ENCODE measurements around the gene SLC16A3.

The SLC16A3 gene

DNA sequence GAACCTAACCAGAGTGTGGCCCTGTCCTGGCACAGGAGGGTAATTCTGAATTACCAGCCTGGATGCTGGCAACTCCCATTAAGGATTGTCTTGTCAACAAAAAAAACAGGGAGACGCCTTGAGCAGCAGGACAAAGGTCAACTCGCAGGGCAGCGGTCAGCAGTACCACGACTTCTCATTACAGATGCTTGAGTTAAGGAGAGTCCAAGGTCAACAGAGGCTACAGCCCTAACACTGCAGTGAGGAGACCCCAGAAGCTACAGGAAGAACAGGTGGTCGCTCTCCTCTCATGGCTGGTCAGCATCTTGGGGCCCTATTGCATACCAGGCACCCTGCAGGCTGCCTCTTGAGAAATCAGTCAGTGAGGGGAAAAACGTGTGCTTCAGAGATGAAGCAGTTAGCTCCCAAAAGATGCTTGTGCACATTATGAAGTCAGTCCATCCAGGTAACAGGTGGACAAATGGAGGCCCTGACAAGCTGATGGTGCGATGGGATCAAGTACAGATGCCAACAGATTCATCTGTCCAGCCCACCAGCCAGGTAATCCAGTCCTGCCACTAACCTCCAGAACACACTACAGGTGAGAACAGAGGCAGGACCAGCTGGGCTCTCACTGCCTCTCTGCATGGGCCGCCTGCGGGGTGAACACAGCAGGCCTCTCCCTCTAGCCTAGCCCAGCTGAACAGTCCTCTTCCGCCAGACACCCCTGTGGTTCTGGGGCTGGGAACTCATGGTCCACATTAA, 40.5 kb downstream of the SLC16A3 start:
- peak; percentile 47 for DNase-seq (ENCODE audit: low spot score)

DNA sequence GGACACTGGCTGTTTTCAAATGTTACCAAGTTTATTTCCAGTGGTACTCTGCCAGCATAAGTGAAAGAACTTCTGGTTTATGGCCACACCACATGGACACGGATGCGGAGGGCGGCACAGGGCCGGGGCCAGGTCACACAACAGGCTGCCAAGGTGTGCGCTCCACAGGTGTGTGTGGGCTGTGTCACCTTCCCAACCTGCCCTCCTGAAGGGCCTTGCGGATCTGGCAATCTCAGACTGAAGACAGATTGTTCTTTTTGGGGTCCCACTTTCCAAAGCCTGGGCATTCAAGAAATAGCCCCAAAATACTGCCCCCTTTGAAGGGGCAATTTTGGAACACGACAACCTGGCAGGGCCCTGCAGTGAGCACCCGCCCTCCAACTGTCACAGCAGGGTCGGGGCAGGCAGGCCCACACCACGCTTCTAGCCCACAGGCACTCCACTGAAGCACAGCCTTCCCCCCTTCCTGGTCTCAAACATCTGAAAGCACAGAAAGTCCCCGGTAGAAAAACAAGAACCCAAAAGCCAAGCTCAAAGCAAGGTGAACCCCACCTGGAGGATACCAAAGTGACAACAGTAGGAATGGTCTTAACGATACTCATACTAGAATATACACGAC, 41.1 kb downstream of the SLC16A3 start:
- peak; percentile 43 for DNase-seq (ENCODE audit: low spot score)

DNA sequence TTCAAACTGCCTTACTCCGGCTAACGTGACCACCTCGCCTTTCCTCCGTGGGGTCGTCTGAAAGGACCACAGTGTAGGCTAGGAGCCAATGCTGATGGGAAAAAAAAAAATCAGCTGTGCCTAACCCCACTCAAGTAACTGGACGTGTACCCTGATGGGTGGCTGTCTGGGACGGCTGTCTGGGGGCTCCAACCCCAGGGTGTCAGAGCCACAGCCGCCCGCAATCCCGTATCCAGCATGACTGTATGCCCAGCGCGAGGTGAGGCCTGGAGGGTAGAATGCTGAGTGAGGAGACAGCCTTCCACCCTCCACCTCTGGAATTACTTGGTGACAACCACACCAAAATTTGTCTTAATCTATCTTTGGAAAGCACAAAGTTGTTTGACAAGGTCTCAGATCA, 41.8 kb downstream of the SLC16A3 start:
- DNase-seq (ENCODE audit: low spot score), result no peak

DNA sequence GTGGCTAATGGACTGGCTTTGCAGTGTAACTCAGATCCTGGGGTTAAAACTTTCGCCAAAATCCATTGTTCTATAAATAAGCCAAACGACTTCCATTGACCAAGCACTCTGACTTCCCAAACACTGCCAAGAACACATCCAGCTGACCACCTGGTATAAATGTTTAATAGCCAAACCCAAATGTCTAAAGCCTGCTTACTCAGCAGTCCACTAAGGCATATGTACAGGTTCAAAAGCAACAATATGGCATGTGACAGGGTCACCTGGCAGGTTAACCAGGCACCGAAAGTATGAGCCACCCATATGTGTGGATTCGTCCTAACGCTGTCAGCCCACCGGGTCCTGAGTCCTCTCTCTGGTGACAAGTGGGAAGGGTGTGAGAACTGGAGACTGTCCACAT, 42.6 kb downstream of the SLC16A3 start:
- DNase-seq (ENCODE audit: low spot score), result no peak

DNA sequence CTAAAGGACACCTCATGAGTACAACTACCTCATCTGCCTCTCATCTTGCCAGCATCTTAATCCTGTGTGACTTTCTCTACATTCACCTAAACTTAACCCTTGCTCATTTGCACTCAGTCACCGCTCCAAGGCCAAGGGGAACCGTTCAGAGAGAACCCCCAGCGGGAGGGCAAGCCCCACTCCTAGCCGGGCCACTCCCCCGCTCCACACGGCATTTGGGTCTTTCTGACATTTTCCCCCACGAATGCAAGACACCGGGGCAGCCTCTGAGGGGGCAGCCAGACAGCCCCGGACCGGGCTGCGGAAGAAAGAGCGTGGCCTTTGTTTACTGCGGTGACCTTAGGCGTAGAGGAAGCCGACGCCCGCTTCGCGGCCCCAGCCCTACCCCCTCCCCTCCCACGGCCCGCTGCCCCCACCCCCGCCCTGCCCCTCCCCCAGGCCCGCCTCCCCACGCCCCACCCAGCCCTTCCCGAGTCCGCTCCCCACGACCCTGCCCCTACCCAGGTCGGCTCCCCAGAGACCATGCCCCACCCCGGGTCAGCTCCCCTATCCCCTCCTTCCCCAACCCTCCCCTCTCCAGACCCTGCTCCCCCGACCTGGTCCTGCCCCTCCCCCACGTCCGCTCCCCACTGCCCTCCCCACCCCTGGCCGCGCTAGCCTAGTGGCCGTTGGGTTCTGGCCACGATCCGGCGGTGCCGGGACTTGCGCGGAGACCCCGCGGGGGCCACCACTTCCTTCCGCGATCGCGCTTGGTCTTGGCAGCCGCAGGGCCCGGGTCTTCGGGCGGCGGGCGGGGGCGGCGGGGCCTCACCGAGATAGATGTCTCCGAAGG, 43.9 kb downstream of the SLC16A3 start:
- DNase-seq (ENCODE audit: low spot score), result peak; percentile 68

DNA sequence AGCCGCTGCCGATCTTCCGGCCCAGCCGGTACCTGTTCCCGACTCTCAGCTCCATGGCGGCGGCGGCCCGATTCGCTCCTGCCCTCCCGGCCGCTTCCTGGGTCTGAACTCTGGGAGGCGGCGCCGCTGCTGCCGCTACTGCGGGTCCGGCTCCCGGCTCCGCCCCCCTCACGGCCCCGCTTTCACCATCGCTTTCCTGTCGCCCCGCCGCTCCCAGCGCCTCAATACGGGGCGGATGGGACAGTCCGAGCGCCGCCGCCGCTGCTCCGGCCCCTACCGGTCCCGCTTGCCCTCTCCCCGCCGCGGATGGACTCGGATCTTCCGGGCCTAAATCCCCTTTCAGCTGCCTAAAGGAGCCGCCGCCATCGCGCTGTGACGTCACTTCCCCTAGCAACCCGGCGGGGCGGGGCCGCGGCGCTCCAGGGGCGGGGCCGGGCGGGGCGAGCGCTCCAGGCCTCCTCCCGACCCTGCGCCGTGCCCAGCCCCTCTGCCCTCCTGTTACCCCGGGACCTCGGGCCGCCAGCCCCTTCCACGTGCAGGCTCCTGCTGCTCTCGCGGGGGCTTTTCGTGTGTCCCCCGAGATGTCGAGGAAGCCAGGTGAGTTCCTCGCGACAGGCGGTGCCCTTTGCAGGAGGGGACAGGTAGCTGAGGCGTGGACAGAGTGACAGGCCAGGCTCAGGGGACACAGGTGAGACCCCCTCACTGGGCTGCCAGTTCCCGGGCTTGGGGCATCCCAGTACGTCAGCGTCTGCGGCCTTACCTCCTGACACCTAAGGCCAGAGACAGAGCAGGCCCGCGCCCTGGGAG, 44.7 kb downstream of the SLC16A3 start, which contains the start of gene CSNK1D:
Gene CSNK1D, minus strand, starts transcription at position 374 of the 807 bp plus-strand sequence. Its CDS starts 319 bp downstream, at position 55.
- peak; percentile 98 for DNase-seq (ENCODE audit: low spot score)

DNA sequence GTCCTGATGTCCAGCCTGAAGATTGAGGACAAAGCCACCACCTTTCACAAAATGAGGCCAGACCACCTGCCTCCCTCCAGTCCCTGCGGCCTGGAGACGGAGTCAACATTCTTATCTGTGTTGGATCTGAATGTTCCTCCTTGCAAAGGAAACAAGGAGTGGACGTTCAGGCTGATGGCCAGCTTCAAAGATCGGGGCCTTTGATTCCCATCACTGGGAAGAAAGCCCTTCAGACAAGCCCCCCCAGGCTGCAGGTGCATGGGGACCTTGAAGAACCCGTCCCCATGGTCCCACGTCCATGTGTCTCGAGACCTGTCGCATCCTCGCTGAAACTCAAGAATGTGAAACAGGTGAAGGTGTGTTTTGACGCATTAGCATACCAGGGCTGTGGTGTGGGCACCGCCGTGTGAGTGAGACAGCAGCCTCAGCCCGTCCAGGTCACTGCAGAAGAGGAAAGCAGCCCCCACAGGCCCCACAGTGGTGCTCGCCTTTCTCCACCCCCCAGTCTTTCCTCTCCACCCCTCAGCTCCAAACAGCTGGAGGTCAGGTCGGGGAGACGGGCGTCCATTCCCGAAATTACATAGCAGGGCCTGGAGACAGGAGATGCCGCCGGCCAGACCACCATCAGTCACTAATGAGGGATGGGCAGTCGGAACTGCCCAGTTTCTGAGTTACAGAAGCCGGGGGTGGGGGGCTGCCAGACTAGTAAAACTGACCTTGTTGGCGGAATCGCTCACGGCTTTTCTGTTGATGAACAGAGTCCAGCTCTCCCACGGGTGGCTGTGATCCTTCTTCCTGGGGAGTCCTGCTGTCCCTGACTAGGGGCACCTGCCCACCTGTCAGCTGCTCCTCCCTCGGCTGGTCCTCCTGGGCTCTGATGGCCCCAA, 45.5 kb downstream of the SLC16A3 start:
- no peak for DNase-seq (ENCODE audit: low spot score)

DNA sequence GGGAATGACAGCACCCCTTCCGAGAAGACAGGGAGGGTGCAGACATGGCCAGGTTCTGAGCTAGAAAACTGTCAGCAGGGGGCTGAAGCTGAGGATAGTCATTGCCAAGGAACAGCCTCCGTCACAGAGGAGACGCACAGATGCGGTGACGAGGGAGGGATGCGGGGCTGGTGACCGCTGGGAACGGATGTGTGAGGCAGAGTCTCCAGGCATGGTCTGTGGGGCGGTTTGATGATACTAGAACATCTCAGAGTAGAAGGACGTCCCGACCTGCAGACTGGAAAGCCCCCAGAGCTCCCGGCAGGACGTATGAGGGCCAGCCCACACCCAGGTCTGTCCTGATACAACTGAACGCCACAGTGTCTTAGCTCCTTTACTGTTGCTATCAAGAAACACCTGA, 46.5 kb downstream of the SLC16A3 start:
- DNase-seq (ENCODE audit: low spot score), result no peak

DNA sequence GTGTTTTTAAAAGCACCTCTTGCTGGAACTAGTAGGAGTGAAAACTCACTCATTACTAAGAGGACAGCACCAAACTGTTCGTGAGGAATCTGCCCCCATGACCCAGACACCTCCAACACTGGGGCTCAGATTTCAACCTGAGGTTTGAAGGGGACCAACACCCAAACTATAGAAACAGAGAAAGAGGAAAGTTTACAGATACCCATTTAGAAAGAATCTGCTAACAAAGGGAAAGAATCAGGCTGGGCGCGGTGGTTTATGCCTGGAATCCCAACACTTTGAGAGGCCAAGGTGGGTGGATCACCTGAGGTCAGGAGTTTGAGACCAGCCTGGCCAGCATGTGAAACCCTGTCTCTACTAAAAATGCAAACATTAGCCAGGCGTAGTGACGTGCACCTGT, 48.1 kb downstream of the SLC16A3 start:
- no peak for DNase-seq (ENCODE audit: low spot score)

DNA sequence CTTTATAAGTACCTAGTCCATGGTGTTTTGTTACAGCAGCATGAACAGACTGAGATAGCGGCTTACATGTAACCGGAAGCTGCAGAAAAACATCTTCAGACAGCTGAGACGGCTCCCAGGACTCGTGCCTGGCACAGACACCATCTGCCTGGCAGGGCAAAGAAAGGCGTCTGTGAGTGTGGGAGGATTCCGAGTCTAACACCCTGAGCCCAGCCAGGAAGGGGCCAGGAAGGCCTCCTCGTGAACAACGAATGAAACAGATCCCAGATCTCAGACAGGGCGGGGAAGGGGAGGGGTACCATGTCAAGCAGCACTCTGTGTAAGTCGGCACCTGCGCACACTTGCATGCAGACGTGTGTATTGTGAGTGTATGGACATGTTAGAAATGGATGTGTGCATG, 49.0 kb downstream of the SLC16A3 start:
- DNase-seq (ENCODE audit: low spot score), result no peak

DNA sequence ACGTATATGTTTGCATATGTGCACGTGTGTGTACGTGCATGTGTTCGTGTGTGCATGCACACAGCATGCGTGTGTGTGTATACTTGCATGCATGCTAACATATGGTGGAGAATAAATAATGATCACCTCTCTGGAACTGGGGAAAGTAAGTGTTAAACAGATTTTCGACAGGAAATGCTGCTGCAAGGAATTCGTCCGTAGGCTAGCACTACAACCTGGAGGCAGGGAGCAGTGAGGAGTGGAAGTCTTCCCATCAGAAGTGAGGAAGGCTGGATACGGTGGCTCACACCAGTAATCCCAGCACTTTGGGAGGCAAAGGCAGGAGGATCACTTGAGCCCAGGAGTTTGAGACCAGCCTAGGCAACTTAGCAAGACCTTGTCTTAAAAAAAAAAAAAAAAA, 49.5 kb downstream of the SLC16A3 start:
- no peak for DNase-seq (ENCODE audit: low spot score)

DNA sequence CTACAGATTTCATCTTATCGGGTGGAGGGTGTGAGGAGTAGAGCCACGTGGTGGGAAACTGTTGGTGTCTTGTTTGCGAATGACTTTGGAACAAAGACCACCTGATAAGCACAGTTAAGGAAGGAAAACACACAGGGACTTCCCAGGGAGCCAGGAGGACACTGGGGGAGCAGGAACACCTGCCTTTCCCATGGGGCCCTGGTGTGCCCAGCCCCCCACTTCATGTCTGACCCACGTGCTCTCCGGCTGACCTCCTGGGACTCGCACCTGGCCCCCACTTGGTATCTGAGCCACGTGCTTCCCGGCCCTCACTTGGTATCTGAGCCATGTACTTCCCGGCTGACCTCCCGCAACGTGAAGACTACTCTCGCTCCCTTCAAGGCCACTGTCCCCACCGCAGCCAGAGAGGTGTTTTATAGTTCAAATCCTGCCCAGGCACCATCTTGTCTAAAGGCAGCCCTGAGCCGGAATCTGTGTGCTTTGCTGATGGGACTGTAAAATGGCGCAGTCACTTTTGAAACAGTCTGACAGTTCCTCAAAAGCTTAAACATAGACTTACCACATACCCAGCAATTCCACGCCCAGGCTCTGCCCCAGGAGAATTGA, 50.0 kb downstream of the SLC16A3 start:
- DNase-seq (ENCODE audit: low spot score), result no peak

DNA sequence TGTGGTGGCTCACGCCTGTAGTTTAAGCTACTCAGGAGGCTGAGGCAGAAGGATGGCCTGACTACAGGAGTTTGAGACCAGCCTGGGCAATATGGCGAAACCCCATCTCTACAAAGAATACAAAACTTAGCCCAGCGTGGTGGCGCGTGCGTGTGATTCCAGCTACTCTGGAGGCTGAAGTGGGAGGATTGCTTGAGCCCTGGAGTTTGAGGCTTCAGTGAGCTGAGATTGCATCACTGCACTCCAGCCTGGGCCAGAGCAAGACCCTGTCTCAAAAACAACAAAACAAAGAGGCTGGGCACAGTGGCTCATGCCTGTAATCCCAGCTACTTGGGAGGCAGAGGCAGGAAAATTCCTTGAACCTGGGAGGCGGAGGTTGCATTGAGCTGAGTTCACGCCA, 51.7 kb downstream of the SLC16A3 start:
- no peak for DNase-seq (ENCODE audit: low spot score)

DNA sequence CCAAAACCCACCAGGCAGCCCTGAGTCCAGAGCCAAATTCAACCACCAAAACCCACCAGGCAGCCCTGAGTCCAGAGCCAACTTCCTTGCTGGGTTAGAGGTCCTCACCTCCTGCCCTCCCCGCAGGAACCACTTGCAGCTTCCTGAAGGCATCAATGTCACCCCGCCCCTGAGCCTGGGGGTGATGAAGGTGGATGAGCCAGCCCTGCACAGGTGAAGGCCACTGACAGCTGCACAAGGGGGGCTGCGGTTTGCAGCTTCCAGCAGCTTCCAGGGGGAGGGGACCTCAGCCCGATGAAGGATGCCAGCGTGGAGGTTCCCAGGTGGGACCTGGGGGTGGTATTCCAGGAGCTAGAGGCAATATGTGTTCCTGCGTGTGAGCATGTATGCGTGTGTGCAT, 52.2 kb downstream of the SLC16A3 start:
- DNase-seq (ENCODE audit: low spot score), result no peak

DNA sequence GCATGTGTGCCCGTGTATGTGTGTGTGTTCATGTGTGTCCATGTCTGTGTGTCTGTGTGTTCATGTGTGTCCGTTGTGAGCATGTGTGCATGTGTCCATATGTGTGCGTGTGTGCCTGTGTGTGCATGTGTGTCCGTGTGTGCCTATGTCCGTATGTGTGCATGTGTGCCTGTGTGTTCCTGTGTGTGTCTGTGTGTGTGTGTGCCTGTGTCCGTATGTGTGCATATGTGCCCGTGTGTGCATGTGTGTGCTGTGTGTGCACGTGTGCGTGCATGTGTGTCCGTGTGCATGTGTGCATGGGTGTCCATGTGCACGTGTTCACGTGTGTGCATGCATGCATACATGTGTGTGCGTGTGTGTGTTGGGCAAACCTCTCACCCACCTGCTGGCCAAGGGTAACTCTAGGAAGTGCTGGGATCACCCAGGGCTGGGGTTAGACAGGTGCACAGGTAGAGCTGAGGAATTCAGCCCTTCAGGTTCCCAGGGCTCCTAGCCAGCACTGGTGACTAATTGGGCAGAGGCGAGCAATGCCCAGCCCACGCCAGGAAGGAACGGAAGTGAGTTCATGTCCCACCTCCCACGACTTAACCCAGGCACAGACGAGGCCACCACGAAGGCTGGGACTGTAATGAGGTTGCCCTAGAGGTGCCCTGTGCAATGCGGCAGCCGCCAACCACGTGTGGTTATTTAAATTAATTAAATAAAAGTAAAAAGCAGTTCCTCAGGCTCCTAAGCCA, 52.8 kb downstream of the SLC16A3 start:
- no peak for DNase-seq (ENCODE audit: low spot score)

DNA sequence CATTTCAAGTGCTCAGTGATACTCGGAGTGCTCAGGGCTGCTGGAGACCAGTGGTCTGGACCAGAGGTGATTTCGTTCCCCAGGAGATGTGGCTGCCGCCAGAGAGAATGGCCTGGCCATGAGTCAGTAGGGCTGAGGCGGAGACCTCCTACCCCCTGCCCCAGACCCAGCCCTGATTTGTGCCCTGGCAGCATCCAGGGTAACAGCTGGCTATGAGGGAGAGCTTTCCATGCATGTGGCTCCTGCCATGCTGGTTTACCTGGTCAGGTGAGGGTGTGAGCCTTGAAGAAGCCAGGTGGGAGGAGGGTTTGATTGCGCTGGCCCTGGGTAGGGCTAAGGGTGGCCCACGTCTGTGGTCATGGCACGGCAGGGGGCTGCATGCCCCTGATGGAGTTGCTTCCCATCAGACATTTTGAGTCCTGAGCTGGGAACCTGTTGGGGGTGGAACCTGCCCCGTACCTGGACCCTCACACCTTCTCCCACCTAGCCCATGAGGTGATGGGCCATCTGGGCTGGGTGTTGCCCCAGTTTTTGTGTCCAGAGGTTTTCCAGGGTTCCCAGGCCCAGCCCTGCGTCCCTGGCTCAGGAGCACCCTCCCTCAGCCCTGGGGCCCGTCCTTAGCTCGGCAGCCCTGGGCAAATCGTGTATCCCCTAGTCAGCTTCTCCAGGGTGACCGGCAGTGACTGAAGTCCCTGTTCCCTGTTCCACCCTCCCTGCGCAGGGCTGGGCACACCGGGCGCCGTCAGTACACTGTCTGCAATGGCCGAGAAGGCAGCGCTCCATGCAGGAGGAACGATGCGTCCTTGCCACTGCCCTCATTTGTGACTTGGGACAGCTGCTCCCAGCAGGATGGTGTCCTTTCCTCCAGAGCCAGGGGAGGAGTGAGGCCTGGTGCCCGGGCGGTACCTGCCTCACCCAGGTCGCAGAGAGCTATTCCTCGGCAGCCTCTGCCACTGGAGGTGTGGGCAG, 53.7 kb downstream of the SLC16A3 start:
- DNase-seq (ENCODE audit: low spot score), result no peak

DNA sequence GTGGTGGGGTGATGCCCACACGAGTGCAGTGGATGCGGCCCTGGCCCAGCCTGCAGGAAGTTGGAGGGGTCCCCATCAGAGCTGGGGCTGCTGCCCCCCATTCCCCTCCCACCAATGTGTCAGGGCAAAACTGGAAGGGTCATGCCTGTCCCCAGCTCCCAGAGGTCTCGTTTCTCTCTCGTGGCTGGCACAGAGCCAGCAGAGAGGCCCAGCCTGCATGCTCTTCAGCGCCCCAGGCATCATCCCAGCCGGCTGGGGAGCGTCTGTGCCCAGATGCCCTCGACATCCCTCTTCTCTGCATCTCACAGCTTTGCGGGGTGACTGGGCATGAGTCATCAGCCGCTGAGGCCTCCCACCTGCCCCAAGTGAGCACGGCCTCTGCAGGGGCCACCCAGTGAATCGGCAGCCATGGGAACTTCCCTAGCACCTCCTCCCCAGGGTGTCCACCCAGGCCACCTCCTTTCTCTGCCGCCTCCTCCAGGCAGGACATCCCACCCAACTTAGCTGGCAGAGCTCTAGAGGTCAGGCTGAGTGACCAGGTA, 54.4 kb downstream of the SLC16A3 start:
- no peak for DNase-seq (ENCODE audit: low spot score)

DNA sequence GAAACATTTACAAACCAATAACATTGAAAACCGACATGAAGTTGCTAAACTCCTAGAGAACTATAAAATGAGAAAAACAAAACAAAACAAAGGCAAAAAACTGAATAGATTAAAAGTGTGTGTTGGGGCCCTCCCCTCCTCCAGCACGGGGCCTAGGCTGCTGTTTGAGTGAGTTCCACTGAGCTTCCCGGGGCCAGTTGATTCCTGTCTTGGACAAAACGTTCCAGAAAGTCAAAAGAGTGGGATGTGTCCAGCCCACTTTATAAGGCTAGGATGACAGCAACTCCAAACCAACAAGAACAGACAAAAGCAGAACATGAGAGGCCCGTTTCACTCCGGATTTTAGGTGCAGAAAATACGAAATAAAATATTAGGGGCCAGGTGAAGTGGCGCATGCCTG, 56.3 kb downstream of the SLC16A3 start:
- no peak for DNase-seq (ENCODE audit: low spot score)

Measured in ecto neural progenitor cell (in vitro differentiated cells).